ENCODE results near the gene SETSIP.

DNA sequence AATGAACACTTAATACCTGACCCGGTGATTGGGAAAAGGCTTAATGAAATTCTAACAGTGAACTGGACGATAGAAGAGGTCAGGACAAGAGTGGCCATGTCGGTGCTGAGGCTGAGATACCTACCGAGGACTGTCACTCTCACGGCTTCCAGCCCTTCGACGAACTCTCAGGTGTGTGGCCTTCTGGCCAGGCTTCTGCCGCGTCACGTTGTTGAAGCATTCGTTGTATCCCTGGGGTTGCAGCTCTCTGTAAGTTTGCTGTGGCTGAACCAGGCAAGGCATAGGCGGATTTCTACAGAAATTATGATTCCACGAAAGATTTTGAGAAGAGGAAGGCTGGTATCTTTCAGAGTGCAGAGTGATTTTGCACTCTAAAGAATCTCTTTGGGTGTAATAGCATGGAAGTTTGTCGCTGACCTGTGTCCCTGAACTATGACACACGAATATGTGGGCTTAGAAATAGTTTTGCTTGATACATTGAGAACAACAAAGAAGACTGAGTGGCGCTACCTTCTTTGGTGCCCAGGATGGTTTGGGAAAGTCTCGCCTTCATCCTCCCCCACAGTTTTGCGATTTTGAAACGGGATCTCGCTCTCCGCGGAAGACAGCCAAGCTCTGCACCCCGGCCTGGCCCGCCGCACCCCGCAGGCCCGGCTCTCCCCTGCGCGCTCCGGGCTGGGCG lies 45.8 kb downstream of the SETSIP start:
- TF ChIP-seq, protein P1, sequence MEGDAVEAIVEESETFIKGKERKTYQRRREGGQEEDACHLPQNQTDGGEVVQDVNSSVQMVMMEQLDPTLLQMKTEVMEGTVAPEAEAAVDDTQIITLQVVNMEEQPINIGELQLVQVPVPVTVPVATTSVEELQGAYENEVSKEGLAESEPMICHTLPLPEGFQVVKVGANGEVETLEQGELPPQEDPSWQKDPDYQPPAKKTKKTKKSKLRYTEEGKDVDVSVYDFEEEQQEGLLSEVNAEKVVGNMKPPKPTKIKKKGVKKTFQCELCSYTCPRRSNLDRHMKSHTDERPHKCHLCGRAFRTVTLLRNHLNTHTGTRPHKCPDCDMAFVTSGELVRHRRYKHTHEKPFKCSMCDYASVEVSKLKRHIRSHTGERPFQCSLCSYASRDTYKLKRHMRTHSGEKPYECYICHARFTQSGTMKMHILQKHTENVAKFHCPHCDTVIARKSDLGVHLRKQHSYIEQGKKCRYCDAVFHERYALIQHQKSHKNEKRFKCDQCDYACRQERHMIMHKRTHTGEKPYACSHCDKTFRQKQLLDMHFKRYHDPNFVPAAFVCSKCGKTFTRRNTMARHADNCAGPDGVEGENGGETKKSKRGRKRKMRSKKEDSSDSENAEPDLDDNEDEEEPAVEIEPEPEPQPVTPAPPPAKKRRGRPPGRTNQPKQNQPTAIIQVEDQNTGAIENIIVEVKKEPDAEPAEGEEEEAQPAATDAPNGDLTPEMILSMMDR (IDR thresholded peaks at IDR 0.05) = no peak
- TF ChIP-seq POLR2A (IDR thresholded peaks at IDR 0.05) = no peak
